MCF 10A (cell line): ENCODE data around the gene TCF7L2. TPM values are rescaled to one million over a fixed set of nuclear protein-coding genes. Genes with fewer than 3 reads are reported as not detected.

ENCODE experiments used
- BruUV-seq: library from RNA; stranded (reverse); fragments of 400-500 nt; replicated peaks from 2 replicates; lab custom pipeline; 2021; lab: Mats Ljungman, UMichigan
- CTCF ChIA-PET: fragments of 300-600 bp; sonication (Branson Sonifier 250); formaldehyde crosslinking; extraction: SDS; loops from one replicate; lab custom pipeline; 2021; ENCODE audit warnings: antibody characterized with exemption, inconsistent platforms; lab: Yijun Ruan, JAX
- POLR2A ChIA-PET: fragments of 300-600, 350-650 bp; sonication (Branson Sonifier 250); formaldehyde crosslinking; extraction: SDS; loops from one replicate; lab custom pipeline; 2020; ENCODE audit warnings: antibody characterized with exemption, inconsistent platforms; lab: Yijun Ruan, JAX
- DNase-seq: peaks from one replicate; pipeline ENCODE4 v3.0.0-alpha.2; 2018; ENCODE audit not compliant: unreplicated experiment
- H3K27ac Mint-ChIP-seq: one replicate; pipeline ENCODE4 v1.8.0; 2022; ENCODE audit warnings: mild to moderate bottlenecking, low read depth, mixed read lengths; ENCODE audit not compliant: unreplicated experiment
- H3K27me3 Mint-ChIP-seq: one replicate; pipeline ENCODE4 v1.8.0; 2022; ENCODE audit warnings: mixed read lengths; ENCODE audit not compliant: insufficient read depth, unreplicated experiment
- H3K36me3 Mint-ChIP-seq: one replicate; pipeline ENCODE4 v1.8.0; 2022; ENCODE audit warnings: mild to moderate bottlenecking, moderate library complexity, mixed read lengths; ENCODE audit not compliant: insufficient read depth, unreplicated experiment
- H3K4me1 Mint-ChIP-seq: one replicate; pipeline ENCODE4 v1.8.0; 2022; ENCODE audit warnings: mixed read lengths; ENCODE audit not compliant: insufficient read depth, unreplicated experiment
- H3K4me3 Mint-ChIP-seq: one replicate; pipeline ENCODE4 v1.8.0; 2022; ENCODE audit warnings: mild to moderate bottlenecking, moderate library complexity, mixed read lengths; ENCODE audit not compliant: unreplicated experiment
- H3K9me3 Mint-ChIP-seq: one replicate; pipeline ENCODE4 v1.8.0; 2022; ENCODE audit warnings: mixed read lengths; ENCODE audit not compliant: unreplicated experiment
- intact Hi-C: fragments of 100-400 bp; cut with micrococcal nuclease; formaldehyde crosslinking; loops from 2 replicates; pipeline ENCODE4 v1.14.1; 2022
- total RNA-seq: library from RNA; stranded (reverse); gene quantifications from 2 replicates; pipeline ENCODE4 v1.2.3, GENCODE V29; 2022
- TF ChIP-seq, protein P1 (sequence below): fragments of 200-600 bp; IDR thresholded peaks from one replicate; pipeline ENCODE4 v1.8.0; 2022; ENCODE audit warnings: antibody characterized with exemption, mild to moderate bottlenecking; ENCODE audit not compliant: unreplicated experiment

The TCF7L2 gene
- total RNA-seq, 1 experiment from 2014 or later = 25.2 TPM

DNA sequence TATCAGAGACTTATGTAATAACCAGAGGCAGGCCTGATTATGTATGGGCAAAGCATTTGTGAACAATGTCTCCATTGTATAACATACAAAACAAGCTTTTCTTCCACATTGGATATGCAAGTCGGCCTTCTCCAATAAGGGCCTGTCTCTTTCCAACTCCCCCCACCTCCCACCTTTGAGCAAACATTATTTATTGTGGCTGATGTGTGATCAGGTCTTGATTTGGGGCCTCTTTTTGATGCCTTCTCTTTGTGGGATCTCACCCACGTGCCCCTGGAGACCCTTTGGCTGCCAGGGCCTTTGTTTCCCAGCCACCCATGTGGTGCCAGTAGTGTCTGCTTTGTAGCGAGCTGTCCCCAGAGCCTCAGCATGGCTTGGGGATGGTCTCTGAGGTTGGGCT is 53.0 kb downstream of the TCF7L2 start:
- Mint-ChIP-seq H3K36me3 (peaks cover 40% of the 10 kb centered on the region), H3K9me3 (no peaks in the 10 kb centered on the region), H3K27ac (no peak overlapping the region), H3K27me3 (no peaks in the 10 kb centered on the region), H3K4me1 (peaks cover 41% of the 10 kb centered on the region), H3K4me3 (no peak overlapping the region)
- ChIA-PET POLR2A (interaction anchor here (2.2 kb wide), 1 partner anchor 11 kb away, joined by 9 read pairs; no protein-coding TSS in a partner anchor), CTCF (interaction anchor here (0.6 kb wide), 1 partner anchor 418 kb away, joined by 3 read pairs; no protein-coding TSS in a partner anchor)
- TF ChIP-seq, protein P1, sequence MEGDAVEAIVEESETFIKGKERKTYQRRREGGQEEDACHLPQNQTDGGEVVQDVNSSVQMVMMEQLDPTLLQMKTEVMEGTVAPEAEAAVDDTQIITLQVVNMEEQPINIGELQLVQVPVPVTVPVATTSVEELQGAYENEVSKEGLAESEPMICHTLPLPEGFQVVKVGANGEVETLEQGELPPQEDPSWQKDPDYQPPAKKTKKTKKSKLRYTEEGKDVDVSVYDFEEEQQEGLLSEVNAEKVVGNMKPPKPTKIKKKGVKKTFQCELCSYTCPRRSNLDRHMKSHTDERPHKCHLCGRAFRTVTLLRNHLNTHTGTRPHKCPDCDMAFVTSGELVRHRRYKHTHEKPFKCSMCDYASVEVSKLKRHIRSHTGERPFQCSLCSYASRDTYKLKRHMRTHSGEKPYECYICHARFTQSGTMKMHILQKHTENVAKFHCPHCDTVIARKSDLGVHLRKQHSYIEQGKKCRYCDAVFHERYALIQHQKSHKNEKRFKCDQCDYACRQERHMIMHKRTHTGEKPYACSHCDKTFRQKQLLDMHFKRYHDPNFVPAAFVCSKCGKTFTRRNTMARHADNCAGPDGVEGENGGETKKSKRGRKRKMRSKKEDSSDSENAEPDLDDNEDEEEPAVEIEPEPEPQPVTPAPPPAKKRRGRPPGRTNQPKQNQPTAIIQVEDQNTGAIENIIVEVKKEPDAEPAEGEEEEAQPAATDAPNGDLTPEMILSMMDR = no peak
- intact Hi-C loops = loop anchor here (5.0 kb wide), 1 partner anchor 69 kb away; no protein-coding TSS in a partner anchor
- no peak for DNase-seq
- no TSS peak for BruUV-seq

DNA sequence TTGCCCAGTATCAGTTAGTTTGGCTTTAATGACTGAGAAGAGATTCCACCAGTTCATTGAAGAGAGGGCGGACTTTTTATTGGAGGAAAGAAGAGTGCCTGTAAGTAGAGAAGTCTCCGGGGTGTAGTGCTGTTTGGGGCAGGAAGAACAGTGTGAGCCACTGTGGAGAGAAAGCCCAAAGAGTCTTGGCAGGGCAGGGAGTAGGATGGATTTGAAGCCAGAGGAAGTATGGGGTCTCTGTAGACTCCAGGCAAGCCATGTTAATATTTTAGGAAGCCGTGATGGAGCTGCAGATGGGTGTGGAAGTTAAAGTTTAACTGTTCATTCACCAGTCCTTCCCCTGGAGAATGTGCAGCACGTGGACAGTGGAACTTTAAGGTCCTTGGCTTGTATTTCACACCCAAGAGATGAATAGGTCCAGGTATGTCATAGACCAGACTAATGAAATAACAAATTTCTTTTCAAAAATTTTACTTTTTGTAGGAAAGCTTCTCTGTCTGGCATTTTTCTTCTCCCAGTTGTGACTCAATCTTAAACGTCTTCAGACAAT is 54.1 kb downstream of the TCF7L2 start:
- H3K27me3 Mint-ChIP-seq = no peaks in the 10 kb centered on the region
- intact Hi-C loops = loop anchor here (5.0 kb wide), 1 partner anchor 68 kb away; no protein-coding TSS in a partner anchor
- peaks cover 49% of the 10 kb centered on the region for H3K36me3 Mint-ChIP-seq
- no peak overlapping the region for H3K4me3 Mint-ChIP-seq
- no peaks in the 10 kb centered on the region for H3K9me3 Mint-ChIP-seq
- H3K4me1 Mint-ChIP-seq = peaks cover 52% of the 10 kb centered on the region
- DNase-seq = no peak
- BruUV-seq = no TSS peak
- H3K27ac Mint-ChIP-seq = no peak overlapping the region
- CTCF ChIA-PET = interaction anchor here (0.6 kb wide), 1 partner anchor 62 kb away, joined by 3 read pairs; no protein-coding TSS in a partner anchor
- TF ChIP-seq, protein P1 = no peak
- POLR2A ChIA-PET = interaction anchor here (0.6 to 0.7 kb wide), 2 partner anchors 63 to 341 kb away, joined by 3 read pairs; no protein-coding TSS in a partner anchor

DNA sequence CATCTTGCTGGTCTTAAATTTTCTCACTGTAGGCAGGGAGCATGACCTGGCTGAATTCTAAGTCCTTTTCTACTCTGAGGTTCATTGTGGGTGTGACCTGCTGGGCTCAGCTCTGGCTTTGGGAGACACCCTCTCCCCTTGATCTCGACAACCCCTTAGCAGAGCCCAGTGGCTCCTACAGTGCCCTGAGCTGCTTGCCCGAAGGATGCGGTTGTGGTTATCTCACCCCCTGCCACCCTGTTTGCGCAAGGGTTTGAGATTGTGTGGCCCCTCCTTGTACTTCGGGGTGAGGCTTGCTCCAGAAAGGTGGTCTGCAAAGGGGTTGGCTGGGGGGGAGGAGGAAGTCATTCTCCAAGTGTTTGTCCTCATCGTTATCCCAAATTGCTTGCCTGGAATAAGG is 55.3 kb downstream of the TCF7L2 start:
- no peaks in the 10 kb centered on the region for H3K27me3 Mint-ChIP-seq
- intact Hi-C loops = no loop called here
- H3K9me3 Mint-ChIP-seq = no peaks in the 10 kb centered on the region
- BruUV-seq = no TSS peak
- TF ChIP-seq, protein P1 = no peak
- H3K36me3 Mint-ChIP-seq = peaks cover 49% of the 10 kb centered on the region
- ChIA-PET CTCF (no interaction called here), POLR2A (no interaction called here)
- peaks cover 46% of the 10 kb centered on the region for H3K4me1 Mint-ChIP-seq
- DNase-seq = no peak
- peak overlapping the region; percentile 61 for H3K27ac Mint-ChIP-seq
- no peak overlapping the region for H3K4me3 Mint-ChIP-seq

DNA sequence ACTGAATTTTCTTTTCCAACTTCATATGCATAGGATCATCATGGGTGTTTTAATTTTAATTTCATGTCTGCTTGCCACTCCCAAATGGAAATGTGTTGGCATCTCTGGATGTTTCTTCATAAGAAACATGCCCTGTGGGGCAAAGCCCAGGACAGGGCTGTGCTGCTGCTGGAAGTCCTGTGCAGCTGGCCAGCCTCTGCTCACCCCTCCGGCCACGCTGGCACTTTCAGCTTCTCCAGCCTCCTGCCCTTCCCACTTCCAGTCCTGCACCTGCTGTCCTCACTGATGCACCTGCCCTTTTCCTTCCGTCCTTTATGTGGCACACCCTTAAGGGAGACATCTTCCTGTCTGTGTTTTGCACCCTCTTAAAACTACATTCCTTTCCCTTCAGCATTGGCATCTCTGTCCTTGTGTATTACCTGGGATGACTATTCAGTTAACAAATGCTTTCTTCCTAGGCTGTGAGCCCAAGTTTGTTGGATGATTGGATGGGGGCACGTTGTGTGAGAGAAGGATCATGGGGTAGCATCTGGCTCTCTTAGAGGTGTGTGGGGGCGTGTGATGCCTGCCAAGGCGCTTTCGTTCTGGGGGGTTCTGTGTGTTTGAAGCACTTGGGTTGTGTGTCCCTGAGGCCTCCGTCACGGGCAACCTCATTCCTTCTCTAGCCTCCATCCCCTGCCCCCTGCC is 56.8 kb downstream of the TCF7L2 start:
- ChIA-PET POLR2A (interaction anchor here (1.0 to 1.8 kb wide), 2 partner anchors 15 to 51 kb away, joined by 3 to 4 read pairs; no protein-coding TSS in a partner anchor), CTCF (interaction anchor here (0.8 to 1.0 kb wide), 2 partner anchors 53 to 514 kb away, joined by 3 to 4 read pairs; no protein-coding TSS in a partner anchor)
- peaks cover 55% of the 10 kb centered on the region for H3K36me3 Mint-ChIP-seq
- H3K27me3 Mint-ChIP-seq = no peaks in the 10 kb centered on the region
- TF ChIP-seq, protein P1 = no peak
- peaks cover 36% of the 10 kb centered on the region for H3K4me1 Mint-ChIP-seq
- peak overlapping the region; percentile 36 for H3K27ac Mint-ChIP-seq
- DNase-seq = no peak
- H3K9me3 Mint-ChIP-seq = no peaks in the 10 kb centered on the region
- H3K4me3 Mint-ChIP-seq = no peak overlapping the region
- intact Hi-C loops = no loop called here
- BruUV-seq = no TSS peak
